H9 (cell line): Measurements from ENCODE around the gene CAV3. TPM values are rescaled to one million over a fixed set of nuclear protein-coding genes. Genes with fewer than 3 reads are reported as not detected.
A peak's percentile ranks its signal among the peaks of the same experiment; 100 is the strongest.
"Not testable (repeated sequence)": the region's sequence is repeated elsewhere in the genome, so short reads cannot be mapped to it uniquely, and the experiment has no call there.

Source experiments
- DNase-seq: peaks from one replicate; pipeline ENCODE4 v3.0.0-alpha.2; 2017
- H2AFZ ChIP-seq: one replicate; pipeline ENCODE4 v1.6.1; 2013; ENCODE audit warnings: mild to moderate bottlenecking, low read length, control low read depth, moderate library complexity
- H2AK5ac ChIP-seq: 2 replicates; pipeline ENCODE4 v1.6.1; 2013; ENCODE audit warnings: low read length, control low read depth, mixed read lengths; ENCODE audit not compliant: insufficient read length
- H2BK120ac ChIP-seq: one replicate; pipeline ENCODE4 v1.6.1; 2013; ENCODE audit warnings: low read depth, mild to moderate bottlenecking, low read length, control low read depth, inconsistent platforms; ENCODE audit not compliant: poor library complexity, severe bottlenecking
- H2BK12ac ChIP-seq: 2 replicates; pipeline ENCODE4 v1.6.1; 2013; ENCODE audit warnings: low read length, control low read depth, mixed read lengths, low read depth; ENCODE audit not compliant: insufficient read length
- H2BK15ac ChIP-seq: 2 replicates; pipeline ENCODE4 v1.6.1; 2013; ENCODE audit warnings: low read depth, low read length, control low read depth
- H2BK20ac ChIP-seq: one replicate; pipeline ENCODE4 v1.6.1; 2013; ENCODE audit warnings: low read depth, mild to moderate bottlenecking, low read length, control low read depth, inconsistent platforms; ENCODE audit not compliant: poor library complexity, severe bottlenecking
- H2BK5ac ChIP-seq: 2 replicates; pipeline ENCODE4 v1.6.1; 2013; ENCODE audit warnings: low read length, control low read depth, mixed read lengths; ENCODE audit not compliant: insufficient read length
- H3K14ac ChIP-seq: 2 replicates; pipeline ENCODE4 v1.6.1; 2013; ENCODE audit warnings: low read length, control low read depth; ENCODE audit not compliant: insufficient read depth
- H3K18ac ChIP-seq: 2 replicates; pipeline ENCODE4 v1.6.1; 2013; ENCODE audit warnings: low read depth, mild to moderate bottlenecking, mixed read lengths, low read length, control low read depth; ENCODE audit not compliant: insufficient read length
- H3K23ac ChIP-seq: 2 replicates; pipeline ENCODE4 v1.6.1; 2013; ENCODE audit warnings: low read length, control low read depth, mixed read lengths, low read depth; ENCODE audit not compliant: insufficient read length
- H3K23me2 ChIP-seq: 2 replicates; pipeline ENCODE4 v1.6.1; 2013; ENCODE audit warnings: low read depth, mild to moderate bottlenecking, mixed read lengths, low read length, control low read depth; ENCODE audit not compliant: insufficient read length, poor library complexity, severe bottlenecking
- H3K27ac ChIP-seq: 2 replicates; pipeline ENCODE4 v1.5.1; 2013; ENCODE audit warnings: low read length, control low read depth, mixed read lengths, low read depth; ENCODE audit not compliant: insufficient read length
- H3K27me3 ChIP-seq: 2 replicates; pipeline ENCODE4 v1.6.1; 2013; ENCODE audit warnings: low read length, control low read depth, inconsistent platforms; ENCODE audit not compliant: insufficient read depth
- H3K4ac ChIP-seq: 2 replicates; pipeline ENCODE4 v1.6.1; 2013; ENCODE audit warnings: low read depth, mild to moderate bottlenecking, control low read depth, inconsistent platforms, low read length, moderate library complexity
- H3K4me1 ChIP-seq: 2 replicates; pipeline ENCODE4 v1.6.1; 2013; ENCODE audit warnings: low read length, control low read depth, inconsistent platforms; ENCODE audit not compliant: insufficient read depth
- H3K4me2 ChIP-seq: 2 replicates; pipeline ENCODE4 v1.6.1; 2013; ENCODE audit warnings: low read length, control low read depth, mixed read lengths; ENCODE audit not compliant: insufficient read length, insufficient read depth
- H3K56ac ChIP-seq: 2 replicates; pipeline ENCODE4 v1.6.1; 2013; ENCODE audit warnings: low read depth, mild to moderate bottlenecking, mixed read lengths, low read length, control low read depth; ENCODE audit not compliant: insufficient read length
- H3K79me1 ChIP-seq: 2 replicates; pipeline ENCODE4 v1.6.1; 2013; ENCODE audit warnings: low read depth, mild to moderate bottlenecking, moderate library complexity, low read length, control low read depth, inconsistent platforms; ENCODE audit not compliant: insufficient read depth, poor library complexity, severe bottlenecking
- H3K79me2 ChIP-seq: 2 replicates; pipeline ENCODE4 v1.6.1; 2013; ENCODE audit warnings: low read length, control low read depth, inconsistent platforms; ENCODE audit not compliant: insufficient read depth
- H3K9ac ChIP-seq: 2 replicates; pipeline ENCODE4 v1.6.1; 2013; ENCODE audit warnings: low read length, control low read depth, mixed read lengths; ENCODE audit not compliant: insufficient read length; ENCODE audit errors: extremely low read depth
- H3K9me3 ChIP-seq: one replicate; pipeline ENCODE4 v1.6.1; 2013; ENCODE audit warnings: low read depth, low read length, inconsistent platforms; ENCODE audit not compliant: control insufficient read depth
- H3T11ph ChIP-seq: one replicate; pipeline ENCODE4 v1.6.1; 2013; ENCODE audit warnings: mild to moderate bottlenecking, low read length, control low read depth, inconsistent platforms
- H4K20me1 ChIP-seq: one replicate; pipeline ENCODE4 v1.6.1; 2013; ENCODE audit not compliant: control insufficient read depth, insufficient read length, insufficient read depth
- H4K5ac ChIP-seq: 2 replicates; pipeline ENCODE4 v1.6.1; 2013; ENCODE audit warnings: low read depth, mild to moderate bottlenecking, mixed read lengths, low read length, control low read depth; ENCODE audit not compliant: insufficient read length
- H4K8ac ChIP-seq: replicated peaks from 2 replicates; pipeline ENCODE4 v1.6.1; 2013; ENCODE audit warnings: low read length, control low read depth, mixed read lengths, low read depth; ENCODE audit not compliant: insufficient read length
- H4K91ac ChIP-seq: 2 replicates; pipeline ENCODE4 v1.6.1; 2013; ENCODE audit warnings: low read depth, mild to moderate bottlenecking, moderate library complexity, mixed read lengths, low read length, control low read depth; ENCODE audit not compliant: insufficient read length
- H3K27ac Mint-ChIP-seq, 3 experiments: 2 replicates in 2 of 3; 3 replicates in 1 of 3; pipeline ENCODE4 v1.8.0; 2020 to 2021; ENCODE audit warnings: mixed read lengths in 3 of 3, mild to moderate bottlenecking in 1 of 3, moderate library complexity in 1 of 3
- H3K27me3 Mint-ChIP-seq: 2 replicates; pipeline ENCODE4 v1.8.0; 2021; ENCODE audit warnings: low read depth, mild to moderate bottlenecking, moderate library complexity, mixed read lengths
- H3K36me3 Mint-ChIP-seq, 3 experiments: 2 replicates in 2 of 3; 3 replicates in 1 of 3; pipeline ENCODE4 v1.8.0; 2020 to 2021; ENCODE audit warnings: low read depth in 3 of 3, mixed read lengths in 3 of 3; ENCODE audit not compliant: insufficient read depth in 1 of 3
- H3K4me1 Mint-ChIP-seq, 2 experiments: 2 replicates each; pipeline ENCODE4 v1.8.0; 2020; ENCODE audit warnings: mixed read lengths in 2 of 2
- H3K4me3 Mint-ChIP-seq, 2 experiments: 2 replicates in 1 of 2; 3 replicates in 1 of 2; pipeline ENCODE4 v1.8.0; 2020 to 2021; ENCODE audit warnings: mild to moderate bottlenecking in 2 of 2, mixed read lengths in 2 of 2, moderate library complexity in 1 of 2
- H3K9me3 Mint-ChIP-seq, 2 experiments: 2 replicates in 1 of 2; 3 replicates in 1 of 2; pipeline ENCODE4 v1.8.0; 2020; ENCODE audit warnings: mild to moderate bottlenecking in 2 of 2, mixed read lengths in 2 of 2, moderate library complexity in 1 of 2
- CTCF ChIP-seq: fragments of 200-600 bp; sonication (generic); conservative IDR thresholded peaks from 3 replicates; pipeline ENCODE4 v1.8.0; 2021; ENCODE audit warnings: antibody characterized with exemption, mild to moderate bottlenecking
- WGBS: extraction: QIAGEN DNeasy Blood & Tissue Kit; methylation state at CpG from one replicate; pipeline ENCODE4 v1.1.7; 2013; ENCODE audit warnings: missing lambda C conversion rate, low lambda C conversion rate, mixed read lengths; ENCODE audit not compliant: insufficient read length; ENCODE audit errors: extremely low coverage; 5-methylcytosine and 5-hydroxymethylcytosine counted together
- total RNA-seq: library from RNA; stranded (reverse); gene quantifications from 2 replicates; pipeline ENCODE4 v1.2.1, GENCODE V29; 2021

The CAV3 gene
- total RNA-seq, 1 experiment from 2014 or later, result not detected

- peaks cover 51% of the 10 kb centered on the region for H3K27me3 ChIP-seq
- no peak overlapping the region for H3K18ac ChIP-seq
- H2BK12ac ChIP-seq, result no peak overlapping the region
- Mint-ChIP-seq H3K36me3 (peaks cover 0 to 5% (median 0%) of the 10 kb centered on the region in 3 experiments; a peak in 2 of 7 replicates), H3K9me3 (peaks cover 0 to 17% of the 10 kb centered on the region in 2 experiments; a peak in 4 of 5 replicates), H3K27me3 (peaks cover 94% of the 10 kb centered on the region), H3K4me1 (peaks cover 4 to 14% of the 10 kb centered on the region in 2 experiments), H3K27ac (no peak overlapping the region), H3K4me3 (peak overlapping the region in 1 of 2 experiments; percentile 36; a peak in 1 of 5 replicates)
- H4K91ac ChIP-seq, result no peak overlapping the region
- H3K79me2 ChIP-seq, result no peaks in the 10 kb centered on the region
- H2AK5ac ChIP-seq, result no peak overlapping the region
- no peak overlapping the region for H3K9ac ChIP-seq
- no peak overlapping the region for H3K23ac ChIP-seq
- peaks cover 2% of the 10 kb centered on the region for H4K20me1 ChIP-seq
- peak; percentile 73 for DNase-seq
- no peak overlapping the region for H3K56ac ChIP-seq
- H3T11ph ChIP-seq, result no peak overlapping the region
- H3K4me2 ChIP-seq, result no peak overlapping the region
- WGBS, result no CpG with 5 or more reads among the region's 14 CpGs
- TF ChIP-seq CTCF, result peak; percentile 78
- no peaks in the 10 kb centered on the region for H3K23me2 ChIP-seq
- no peaks in the 10 kb centered on the region for H3K9me3 ChIP-seq
- no peak overlapping the region for H4K8ac ChIP-seq
- no peak overlapping the region for H2AFZ ChIP-seq
- H3K14ac ChIP-seq, result no peak overlapping the region
- no peak overlapping the region for H2BK120ac ChIP-seq
- no peak overlapping the region for H2BK15ac ChIP-seq
- no peaks in the 10 kb centered on the region for H3K79me1 ChIP-seq
- no peaks in the 10 kb centered on the region for H3K4me1 ChIP-seq
- H2BK5ac ChIP-seq, result no peak overlapping the region
- H3K4ac ChIP-seq, result no peak overlapping the region
- no peak overlapping the region for H3K27ac ChIP-seq
- H4K5ac ChIP-seq, result no peak overlapping the region
- H2BK20ac ChIP-seq, result no peak overlapping the region
Observed at GRCh38 chr3:8713901-8714759, 19.5 kb upstream of the CAV3 start.

- H3K4me3 Mint-ChIP-seq, result peak overlapping the region; percentile 45 to 57; a peak in 3 of 5 replicates
Observed at GRCh38 chr3:8715757-8716156, 17.8 kb upstream of the CAV3 start.

More at GRCh38 chr3:8715757-8716156, 17.8 kb upstream of the CAV3 start:
- H3K27me3 ChIP-seq, result peaks cover 39% of the 10 kb centered on the region
- not testable (repeated sequence) for H4K20me1 ChIP-seq, H3K4me1 ChIP-seq, H3K23me2 ChIP-seq, H4K91ac ChIP-seq, H3K27ac ChIP-seq, H2BK20ac ChIP-seq, H3T11ph ChIP-seq, H3K23ac ChIP-seq, H2BK12ac ChIP-seq, H2BK15ac ChIP-seq, H3K4ac ChIP-seq, H4K8ac ChIP-seq, DNase-seq, H2BK5ac ChIP-seq, H3K27ac Mint-ChIP-seq, H3K79me1 ChIP-seq, H4K5ac ChIP-seq, H2BK120ac ChIP-seq, H3K9me3 ChIP-seq, H3K79me2 ChIP-seq, H3K18ac ChIP-seq, H3K36me3 Mint-ChIP-seq, H2AFZ ChIP-seq, H2AK5ac ChIP-seq, H3K14ac ChIP-seq, H3K56ac ChIP-seq, H3K9ac ChIP-seq, H3K4me2 ChIP-seq
- WGBS, result no CpG with 5 or more reads among the region's 12 CpGs
- Mint-ChIP-seq H3K4me1 (peaks cover 4 to 14% of the 10 kb centered on the region in 2 experiments), H3K27me3 (peaks cover 88% of the 10 kb centered on the region), H3K9me3 (peaks cover 0 to 17% of the 10 kb centered on the region in 2 experiments; a peak in 4 of 5 replicates)
